ENCODE data around the gene CCDC198.

DNA sequence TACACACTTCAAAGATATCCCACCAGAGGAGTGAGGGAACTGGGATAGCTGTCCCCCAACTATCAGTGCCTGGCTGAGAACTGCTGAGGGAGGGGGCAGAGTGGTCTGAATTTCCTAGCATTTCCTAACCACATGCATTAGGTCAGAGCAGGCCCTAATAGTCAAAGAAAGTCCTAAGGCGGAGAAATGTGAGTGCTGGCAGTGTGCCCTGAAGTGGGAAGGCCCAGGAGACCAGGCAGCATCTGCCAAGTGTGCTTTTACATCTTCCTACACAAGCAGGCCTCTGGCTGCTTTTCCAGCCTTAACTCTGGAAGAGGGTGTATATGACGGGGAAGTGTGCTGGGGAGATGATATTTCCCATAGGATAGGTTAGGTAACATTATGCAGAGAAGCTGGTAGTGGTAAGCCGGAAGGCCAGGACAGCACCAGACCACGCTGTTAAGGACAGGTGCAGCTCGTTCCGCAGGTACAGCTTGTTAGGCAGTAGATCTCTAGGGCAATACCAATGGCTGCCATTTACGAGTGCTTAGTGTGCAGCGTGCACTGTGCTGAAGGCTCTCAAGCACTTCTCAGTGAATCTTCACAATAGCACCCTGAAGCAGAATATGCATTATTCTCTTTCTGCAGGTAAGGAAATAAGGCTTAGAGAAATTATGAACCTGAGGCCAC, 9.1 kb upstream of the CCDC198 start:
- TF ChIP-seq POLR2A (IDR thresholded peaks at IDR 0.05; ENCODE audit: low read depth, low read length) = no peak
- TF ChIP-seq, protein P1, sequence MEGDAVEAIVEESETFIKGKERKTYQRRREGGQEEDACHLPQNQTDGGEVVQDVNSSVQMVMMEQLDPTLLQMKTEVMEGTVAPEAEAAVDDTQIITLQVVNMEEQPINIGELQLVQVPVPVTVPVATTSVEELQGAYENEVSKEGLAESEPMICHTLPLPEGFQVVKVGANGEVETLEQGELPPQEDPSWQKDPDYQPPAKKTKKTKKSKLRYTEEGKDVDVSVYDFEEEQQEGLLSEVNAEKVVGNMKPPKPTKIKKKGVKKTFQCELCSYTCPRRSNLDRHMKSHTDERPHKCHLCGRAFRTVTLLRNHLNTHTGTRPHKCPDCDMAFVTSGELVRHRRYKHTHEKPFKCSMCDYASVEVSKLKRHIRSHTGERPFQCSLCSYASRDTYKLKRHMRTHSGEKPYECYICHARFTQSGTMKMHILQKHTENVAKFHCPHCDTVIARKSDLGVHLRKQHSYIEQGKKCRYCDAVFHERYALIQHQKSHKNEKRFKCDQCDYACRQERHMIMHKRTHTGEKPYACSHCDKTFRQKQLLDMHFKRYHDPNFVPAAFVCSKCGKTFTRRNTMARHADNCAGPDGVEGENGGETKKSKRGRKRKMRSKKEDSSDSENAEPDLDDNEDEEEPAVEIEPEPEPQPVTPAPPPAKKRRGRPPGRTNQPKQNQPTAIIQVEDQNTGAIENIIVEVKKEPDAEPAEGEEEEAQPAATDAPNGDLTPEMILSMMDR (IDR thresholded peaks at IDR 0.05; ENCODE audit: extremely low read depth in 1 of 2, insufficient read depth in 1 of 2, low read depth in 1 of 2, low read length in 2 of 2) = no peak
